Endothelial cell of umbilical vein (primary cell): ENCODE measurements around the gene PTPRH. TPM values are rescaled to one million over a fixed set of nuclear protein-coding genes. Genes with fewer than 3 reads are reported as not detected.

Experiments
- BruUV-seq: library from RNA; stranded (reverse); fragments of 400-500 nt; replicated peaks from 2 replicates; lab custom pipeline; 2021; lab: Mats Ljungman, UMichigan
- CTCF ChIA-PET: fragments of 300-600, 350-600 bp; sonication (Branson Sonifier 250); formaldehyde crosslinking; loops from one replicate; lab custom pipeline; 2021; ENCODE audit warnings: antibody characterized with exemption, inconsistent platforms; lab: Charles Lee
- POLR2A ChIA-PET: fragments of 300-600, 350-600 bp; sonication (Branson Sonifier 250); formaldehyde crosslinking; loops from one replicate; lab custom pipeline; 2021; ENCODE audit warnings: antibody characterized with exemption, inconsistent platforms; lab: Charles Lee
- DNase-seq: peaks from one replicate; pipeline ENCODE4 v3.0.0-alpha.2; 2011; ENCODE audit warnings: low read depth, low spot score
- FAIRE-seq: peaks from 2 replicates; lab custom pipeline; 2011; peaks lifted over from hg19 to GRCh38; lab: Jason Lieb, UNC
- H2AFZ ChIP-seq: 2 replicates; pipeline ENCODE4 v1.6.0; 2012; ENCODE audit warnings: low read depth, low read length, control low read depth, inconsistent platforms
- H3K27ac ChIP-seq: 2 replicates; pipeline ENCODE4 v1.5.1; 2011; ENCODE audit warnings: low read depth, mild to moderate bottlenecking, control low read depth, low read length, moderate library complexity; ENCODE audit not compliant: insufficient read depth
- H3K27me3 ChIP-seq, 2 experiments: 2 replicates each; pipeline versions ENCODE4 v1.6.0 to v1.6.1; 2011; ENCODE audit warnings: low read length in 2 of 2, mixed read lengths in 1 of 2; ENCODE audit not compliant: control insufficient read depth in 2 of 2, insufficient read depth in 2 of 2
- H3K36me3 ChIP-seq, 2 experiments: 2 replicates in 1 of 2; 3 replicates in 1 of 2; pipeline ENCODE4 v1.5.1; 2011; ENCODE audit warnings: low read length in 2 of 2, mild to moderate bottlenecking in 1 of 2, moderate library complexity in 1 of 2; ENCODE audit not compliant: control insufficient read depth in 2 of 2, insufficient read depth in 2 of 2; ENCODE audit errors: extremely low read depth in 1 of 2
- H3K4me1 ChIP-seq: 3 replicates; pipeline ENCODE4 v1.5.1; 2011; ENCODE audit warnings: mild to moderate bottlenecking, low read length; ENCODE audit not compliant: control insufficient read depth, insufficient read depth; ENCODE audit errors: extremely low read depth
- H3K4me2 ChIP-seq: 2 replicates; pipeline ENCODE4 v1.6.1; 2011; ENCODE audit warnings: low read length, control low read depth, mixed read lengths; ENCODE audit not compliant: insufficient read depth
- H3K4me3 ChIP-seq, 3 experiments: fragments of 200-600 bp in 1 of 3; sonication (generic), shearing (Covaris generic) in 1 of 3; replicated peaks in 1 of 3; 2 replicates each; pipeline ENCODE4 v1.5.1; 2011 to 2016; ENCODE audit warnings: control low read depth in 3 of 3, low read length in 3 of 3, mild to moderate bottlenecking in 2 of 3, inconsistent platforms in 1 of 3, low read depth in 1 of 3, moderate library complexity in 1 of 3; ENCODE audit not compliant: insufficient read depth in 1 of 3
- H3K79me2 ChIP-seq: 2 replicates; pipeline ENCODE4 v1.6.0; 2012; ENCODE audit warnings: low read length, inconsistent platforms; ENCODE audit not compliant: control insufficient read depth, insufficient read depth
- H3K9ac ChIP-seq: replicated peaks from 2 replicates; pipeline ENCODE3; 2011; ENCODE audit warnings: low read length, control low read depth; ENCODE audit not compliant: insufficient read depth; ENCODE audit errors: extremely low read depth
- H3K9me1 ChIP-seq: replicated peaks from 3 replicates; pipeline ENCODE4 v1.6.0; 2011; ENCODE audit warnings: mild to moderate bottlenecking, low read length; ENCODE audit not compliant: control insufficient read depth, insufficient read depth; ENCODE audit errors: extremely low read depth
- H3K9me3 ChIP-seq: replicated peaks from 2 replicates; pipeline ENCODE4 v1.5.1; 2012; ENCODE audit warnings: low read length, inconsistent platforms; ENCODE audit not compliant: control insufficient read depth, insufficient read depth
- H4K20me1 ChIP-seq: replicated peaks from 2 replicates; pipeline ENCODE3; 2011; ENCODE audit warnings: mild to moderate bottlenecking, low read length; ENCODE audit not compliant: control insufficient read depth, insufficient read depth; ENCODE audit errors: extremely low read depth
- EZH2 ChIP-seq: IDR thresholded peaks from 2 replicates; pipeline ENCODE4 v1.6.1; 2012; ENCODE audit warnings: borderline replicate concordance, low read depth, mild to moderate bottlenecking, moderate library complexity, low read length, inconsistent platforms; ENCODE audit not compliant: severe bottlenecking
- FOS ChIP-seq: IDR thresholded peaks from 2 replicates; pipeline ENCODE4 v1.6.1; 2011; ENCODE audit warnings: mild to moderate bottlenecking, low read length, moderate library complexity, borderline replicate concordance; ENCODE audit not compliant: insufficient read depth
- GATA2 ChIP-seq: IDR thresholded peaks from 2 replicates; pipeline ENCODE4 v1.7.0; 2011; ENCODE audit warnings: low read depth, mild to moderate bottlenecking, moderate library complexity, mixed read lengths, low read length; ENCODE audit not compliant: insufficient read length, insufficient read depth
- JUN ChIP-seq: IDR thresholded peaks from 2 replicates; pipeline ENCODE4 v1.6.1; 2011; ENCODE audit warnings: borderline replicate concordance, low read depth; ENCODE audit not compliant: insufficient read length, insufficient read depth
- MAX ChIP-seq: IDR thresholded peaks from 2 replicates; pipeline ENCODE4 v1.6.1; 2011; ENCODE audit not compliant: insufficient read depth, insufficient read length
- MYC ChIP-seq: IDR thresholded peaks from one replicate; pipeline ENCODE4 v1.6.1; 2011; ENCODE audit warnings: mild to moderate bottlenecking, low read depth, low read length
- POLR2A ChIP-seq: IDR thresholded peaks from 2 replicates; pipeline ENCODE4 v1.6.1; 2012; ENCODE audit warnings: low read depth, mild to moderate bottlenecking, control low read depth, low read length
- POLR2AphosphoS5 ChIP-seq: IDR thresholded peaks from 2 replicates; pipeline ENCODE4 v1.6.1; 2012; ENCODE audit warnings: low read depth, mild to moderate bottlenecking, control low read depth, low read length, moderate library complexity; ENCODE audit not compliant: insufficient read depth
- dilution Hi-C: fragments of 300-500 bp; cut with MboI; formaldehyde crosslinking; loops from one replicate; pipeline ENCODE4 v1.15.0; 2019; ENCODE audit warnings: low sequenced_read_pairs; ENCODE audit not compliant: extremely low pct_ligation_motif_present
- intact Hi-C: fragments of 100-400 bp; cut with micrococcal nuclease; formaldehyde crosslinking; loops from one replicate; pipeline ENCODE4 v1.10.0; 2022
- polyA plus RNA-seq, 4 experiments: library from polyadenylated mRNA; depleted of rRNA in 3 of 4; stranded (reverse) in 3 of 4; unstranded in 1 of 4; fragments of >200 nt; gene quantifications; 2 replicates each; pipeline versions ENCODE4 v1.2.1 to v1.2.3, GENCODE V29; 2011 to 2012; ENCODE audit warnings: missing spikeins in 1 of 4
- total RNA-seq: library from RNA; stranded (reverse); gene quantifications from 2 replicates; pipeline ENCODE4 v1.2.3, GENCODE V29; 2021
- TF ChIP-seq, protein P1 (sequence below), 2 donors: IDR thresholded peaks; 1 replicate in 1 of 2; 2 replicates in 1 of 2; pipeline ENCODE4 v1.5.1; 2011; ENCODE audit warnings: low read length in 2 of 2, mild to moderate bottlenecking in 2 of 2, moderate library complexity in 2 of 2, control low read depth in 1 of 2, inconsistent platforms in 1 of 2, low read depth in 1 of 2; ENCODE audit not compliant: insufficient read depth in 1 of 2; ENCODE audit errors: extremely low read depth in 1 of 2

Gene PTPRH
- total and polyA plus RNA-seq, 2 donors (not counting 3 experiments of a cell fraction or from before 2014, with no cell fraction given) = 0.14 to 1.00 TPM

DNA sequence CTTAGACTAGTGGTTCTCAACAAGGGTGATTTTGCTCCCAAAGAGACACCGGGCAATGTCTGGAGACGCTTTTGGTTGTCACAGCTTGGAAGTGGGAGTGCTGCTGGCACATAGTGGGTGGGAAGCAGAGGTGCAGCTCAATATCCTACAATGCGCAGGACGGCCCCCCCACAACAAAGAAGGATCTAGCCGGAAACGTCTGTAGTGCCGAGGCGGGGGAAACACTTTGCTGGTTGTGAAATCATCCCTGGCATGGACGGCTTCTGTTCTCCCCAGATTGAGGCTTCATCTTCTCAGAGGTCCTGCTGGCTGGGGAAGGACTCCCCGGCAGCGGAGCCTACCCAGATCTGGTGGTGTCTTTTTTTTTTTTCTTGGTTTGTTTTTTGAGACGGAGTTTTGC, 15.8 kb downstream of the PTPRH start:
- no peaks in the 10 kb centered on the region for H3K36me3 ChIP-seq
- no peak for DNase-seq
- H4K20me1 ChIP-seq = no peaks in the 10 kb centered on the region
- no peak overlapping the region for H3K27ac ChIP-seq
- ChIA-PET POLR2A (no interaction called here), CTCF (interaction anchor here (0.6 to 1.2 kb wide), 6 partner anchors 10 to 244 kb away, joined by 3 to 4 read pairs (median 3); partner anchors contain the start of genes DNAAF3 and SYT5)
- H3K9me3 ChIP-seq = no peaks in the 10 kb centered on the region
- H3K4me2 ChIP-seq = no peak overlapping the region
- intact Hi-C loops = no loop called here
- no peaks in the 10 kb centered on the region for H3K27me3 ChIP-seq
- no peaks in the 10 kb centered on the region for H3K79me2 ChIP-seq
- no peak overlapping the region for H3K9ac ChIP-seq
- no peaks in the 10 kb centered on the region for H3K9me1 ChIP-seq
- no peak overlapping the region for H2AFZ ChIP-seq
- dilution Hi-C loops = no loop called here
- no peak overlapping the region for H3K4me3 ChIP-seq
- TF ChIP-seq, protein P1, sequence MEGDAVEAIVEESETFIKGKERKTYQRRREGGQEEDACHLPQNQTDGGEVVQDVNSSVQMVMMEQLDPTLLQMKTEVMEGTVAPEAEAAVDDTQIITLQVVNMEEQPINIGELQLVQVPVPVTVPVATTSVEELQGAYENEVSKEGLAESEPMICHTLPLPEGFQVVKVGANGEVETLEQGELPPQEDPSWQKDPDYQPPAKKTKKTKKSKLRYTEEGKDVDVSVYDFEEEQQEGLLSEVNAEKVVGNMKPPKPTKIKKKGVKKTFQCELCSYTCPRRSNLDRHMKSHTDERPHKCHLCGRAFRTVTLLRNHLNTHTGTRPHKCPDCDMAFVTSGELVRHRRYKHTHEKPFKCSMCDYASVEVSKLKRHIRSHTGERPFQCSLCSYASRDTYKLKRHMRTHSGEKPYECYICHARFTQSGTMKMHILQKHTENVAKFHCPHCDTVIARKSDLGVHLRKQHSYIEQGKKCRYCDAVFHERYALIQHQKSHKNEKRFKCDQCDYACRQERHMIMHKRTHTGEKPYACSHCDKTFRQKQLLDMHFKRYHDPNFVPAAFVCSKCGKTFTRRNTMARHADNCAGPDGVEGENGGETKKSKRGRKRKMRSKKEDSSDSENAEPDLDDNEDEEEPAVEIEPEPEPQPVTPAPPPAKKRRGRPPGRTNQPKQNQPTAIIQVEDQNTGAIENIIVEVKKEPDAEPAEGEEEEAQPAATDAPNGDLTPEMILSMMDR (IDR thresholded peaks at IDR 0.05; ENCODE audit: extremely low read depth in 1 of 2, insufficient read depth in 1 of 2, low read depth in 1 of 2, low read length in 2 of 2) = no peak
- TF ChIP-seq FOS (no peak), JUN (no peak), POLR2AphosphoS5 (no peak), MYC (no peak), MAX (no peak), EZH2 (no peak), POLR2A (no peak), GATA2 (no peak)
- peaks cover 4% of the 10 kb centered on the region for H3K4me1 ChIP-seq
- FAIRE-seq = no peak
- BruUV-seq = no TSS peak
